ENCODE measurements around the gene MROH9. TPM values are rescaled to one million over a fixed set of nuclear protein-coding genes. Genes with fewer than 3 reads are reported as not detected.

MROH9 gene
- total RNA-seq, 1 experiment from 2014 or later, result not detected

GRCh38 chr1:171090604-171091003, 155.3 kb downstream of the MROH9 start, which contains the start of gene FMO3:
Gene FMO3, plus strand, starts transcription at chr1:171090905. Its CDS starts 1,754 bp downstream, at chr1:171092659.
- TF ChIP-seq CBX3 (IDR thresholded peaks at IDR 0.05; ENCODE audit: low read depth), result no peak
- no peak for TF ChIP-seq EZH2phosphoT487 (IDR thresholded peaks at IDR 0.05; ENCODE audit: borderline replicate concordance)
- TF ChIP-seq ZNF274 (IDR thresholded peaks at IDR 0.05; ENCODE audit: low read depth, low read length), result no peak
- no peak for TF ChIP-seq ZBTB33 (IDR thresholded peaks at IDR 0.05; ENCODE audit: extremely low read depth, insufficient replicate concordance, low read length)
- no peak for TF ChIP-seq ATF3 (IDR thresholded peaks at IDR 0.05)
- TF ChIP-seq EZH2 (IDR thresholded peaks at IDR 0.05), result no peak
- no peak for TF ChIP-seq CEBPB (IDR thresholded peaks at IDR 0.05; ENCODE audit: low read depth)
- no peak for TF ChIP-seq FOSL1 (IDR thresholded peaks at IDR 0.05; ENCODE audit: low read depth)
- no peak for TF ChIP-seq JUND (IDR thresholded peaks at IDR 0.05)
- no peak for TF ChIP-seq POLR2A (IDR thresholded peaks at IDR 0.05; ENCODE audit: borderline replicate concordance, extremely low read depth, insufficient read depth, insufficient read length)
- TF ChIP-seq, protein P1, sequence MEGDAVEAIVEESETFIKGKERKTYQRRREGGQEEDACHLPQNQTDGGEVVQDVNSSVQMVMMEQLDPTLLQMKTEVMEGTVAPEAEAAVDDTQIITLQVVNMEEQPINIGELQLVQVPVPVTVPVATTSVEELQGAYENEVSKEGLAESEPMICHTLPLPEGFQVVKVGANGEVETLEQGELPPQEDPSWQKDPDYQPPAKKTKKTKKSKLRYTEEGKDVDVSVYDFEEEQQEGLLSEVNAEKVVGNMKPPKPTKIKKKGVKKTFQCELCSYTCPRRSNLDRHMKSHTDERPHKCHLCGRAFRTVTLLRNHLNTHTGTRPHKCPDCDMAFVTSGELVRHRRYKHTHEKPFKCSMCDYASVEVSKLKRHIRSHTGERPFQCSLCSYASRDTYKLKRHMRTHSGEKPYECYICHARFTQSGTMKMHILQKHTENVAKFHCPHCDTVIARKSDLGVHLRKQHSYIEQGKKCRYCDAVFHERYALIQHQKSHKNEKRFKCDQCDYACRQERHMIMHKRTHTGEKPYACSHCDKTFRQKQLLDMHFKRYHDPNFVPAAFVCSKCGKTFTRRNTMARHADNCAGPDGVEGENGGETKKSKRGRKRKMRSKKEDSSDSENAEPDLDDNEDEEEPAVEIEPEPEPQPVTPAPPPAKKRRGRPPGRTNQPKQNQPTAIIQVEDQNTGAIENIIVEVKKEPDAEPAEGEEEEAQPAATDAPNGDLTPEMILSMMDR (IDR thresholded peaks at IDR 0.05 in 2 of 3, conservative IDR thresholded peaks at IDR 0.05 in 1 of 3; ENCODE audit: borderline replicate concordance in 1 of 3, insufficient read depth in 1 of 3, low read depth in 2 of 3, low read length in 2 of 3), result no peak
- TF ChIP-seq SRF (IDR thresholded peaks at IDR 0.05; ENCODE audit: low read depth), result no peak
- CTCF ChIA-PET, result interaction anchor here (1.0 to 1.3 kb wide), 2 partner anchors 9 to 136 kb away, joined by 4 read pairs; no protein-coding TSS in a partner anchor
- DNase-seq (ENCODE audit: low read depth, low spot score) (no peak), ATAC-seq (no peak)
- POLR2A ChIA-PET, result no interaction called here
- no peak within 1 kb of the TSS for H3K9ac ChIP-seq (ENCODE audit: low read length)
- no peaks in the 10 kb centered on the region for H4K20me1 ChIP-seq (ENCODE audit: insufficient read depth)
- H3K4me1 ChIP-seq (ENCODE audit: control insufficient read depth in 1 of 2, insufficient read depth in 2 of 2, low read length in 2 of 2), result no peaks in the 10 kb centered on the region
- no peak within 1 kb of the TSS for H3K4me3 ChIP-seq (replicated peaks in 1 of 2; ENCODE audit: low read depth in 1 of 2, low read length in 2 of 2)
- H3K4me2 ChIP-seq (ENCODE audit: low read length), result no peak within 1 kb of the TSS
- no peaks in the 10 kb centered on the region for H3K79me2 ChIP-seq (ENCODE audit: insufficient read depth, low read length)
- no TSS peak for BruUV-seq (replicated peaks)
- H3K9me2 ChIP-seq (ENCODE audit: insufficient read depth), result no peaks in the 10 kb centered on the region
- H3K9me3 ChIP-seq (ENCODE audit: control insufficient read depth in 1 of 2, insufficient read depth in 1 of 2, low read depth in 1 of 2, low read length in 2 of 2), result no peaks in the 10 kb centered on the region
- intact Hi-C loops (cut with micrococcal nuclease), result no loop called here
- H3K36me3 ChIP-seq (ENCODE audit: control insufficient read depth in 1 of 2, insufficient read depth in 2 of 2, low read length in 2 of 2), result no peaks in the 10 kb centered on the region
- RAD21 ChIA-PET (ENCODE audit: low non-redundant PET in 1 of 2, low total read pairs in 2 of 2, uncharacterized antibody in 2 of 2, unreplicated experiment in 2 of 2), result no interaction called here
- H3K27ac ChIP-seq (ENCODE audit: low read depth, low read length), result no peak within 1 kb of the TSS
- no peak within 1 kb of the TSS for H2AFZ ChIP-seq (ENCODE audit: low read depth, low read length, poor library complexity, severe bottlenecking)
- H3K27me3 ChIP-seq (ENCODE audit: insufficient read depth, low read length), result no peaks in the 10 kb centered on the region

Measured in HCT116 (cell line).